Stimulated activated CD8-positive, alpha-beta memory T cell treated with anti-CD3 and anti-CD28 coated beads, Interleukin-12 subunit alpha, Interleukin-12 subunit beta, amount 100 ng/mL, for 4 hours (primary cell): Measurements from ENCODE around the gene PXMP2.
"Not testable (repeated sequence)": the region's sequence is repeated elsewhere in the genome, so short reads cannot be mapped to it uniquely, and the experiment has no call there.

ENCODE experiments used
- DNase-seq: peaks from one replicate; pipeline ENCODE4 v3.0.0-alpha.2; 2020; ENCODE audit warnings: low read depth

PXMP2 gene

GRCh38 chr12:132723764-132724140, 36.4 kb downstream of the PXMP2 start:
- no peak for DNase-seq

- DNase-seq: no peak
Observed at GRCh38 chr12:132724506-132725241, 37.3 kb downstream of the PXMP2 start.

DNA sequence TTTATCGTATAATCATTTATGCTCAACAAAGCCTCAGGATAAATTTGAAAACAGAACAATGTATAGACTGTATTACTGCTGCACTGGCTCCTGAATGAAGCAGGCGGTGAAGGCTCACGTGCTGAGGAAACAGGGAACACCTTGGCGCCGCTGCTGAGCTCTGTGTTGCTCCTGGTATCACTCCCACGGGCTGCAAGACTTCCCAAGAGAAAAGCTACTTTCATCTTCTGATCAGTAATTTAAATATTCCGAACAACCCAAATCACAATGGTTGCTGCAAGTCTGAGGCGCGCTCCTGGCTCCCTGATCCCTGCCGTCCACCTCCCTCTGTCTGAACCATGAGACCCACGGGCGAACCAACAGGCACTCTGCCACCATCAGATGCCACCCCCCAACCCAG, 39.0 kb downstream of the PXMP2 start:
- no peak for DNase-seq

- no peak for DNase-seq
Observed at GRCh38 chr12:132727091-132727794, 39.9 kb downstream of the PXMP2 start.

GRCh38 chr12:132728502-132728901, 41.1 kb downstream of the PXMP2 start:
- no peak for DNase-seq

DNA sequence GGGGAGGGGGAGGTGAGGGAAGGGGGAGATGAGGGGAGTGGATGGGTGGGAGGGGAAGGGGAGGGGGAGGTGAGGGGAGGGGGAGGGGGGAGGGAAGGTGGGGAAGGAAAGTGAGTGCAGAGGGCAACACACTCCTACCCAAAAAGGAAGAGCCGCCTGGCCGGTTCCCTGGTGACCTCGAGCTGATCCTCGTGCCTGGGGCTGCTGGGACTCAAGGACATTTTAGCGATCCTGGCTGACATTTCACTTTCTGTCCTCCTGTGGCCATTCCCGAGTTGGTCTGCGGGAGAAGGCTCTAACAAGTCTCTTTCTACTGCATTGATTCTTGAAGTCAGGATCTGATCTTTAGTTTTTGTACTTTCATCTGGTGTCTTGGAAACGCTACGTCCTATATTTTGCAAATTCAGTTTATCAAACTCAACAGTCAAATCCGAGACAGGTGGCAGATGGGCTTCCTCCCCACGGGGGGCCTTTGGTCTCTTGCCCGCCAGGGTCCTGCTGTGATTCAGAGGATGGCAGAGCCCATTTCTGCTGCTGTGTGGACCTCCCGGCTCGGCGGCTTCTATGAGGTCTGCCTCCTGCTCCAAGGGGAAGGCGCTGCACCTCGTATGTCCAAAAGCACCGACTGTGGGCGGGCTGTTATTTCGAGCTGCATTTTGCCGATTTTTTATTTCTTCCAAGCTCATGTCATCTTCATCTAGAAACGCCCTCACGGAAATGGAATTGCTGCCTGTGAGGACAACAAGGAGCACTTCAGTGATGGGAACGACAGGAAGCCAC, 42.3 kb downstream of the PXMP2 start:
- no peak for DNase-seq

- no peak for DNase-seq
Observed at GRCh38 chr12:132730353-132730752, 43.0 kb downstream of the PXMP2 start.

DNA sequence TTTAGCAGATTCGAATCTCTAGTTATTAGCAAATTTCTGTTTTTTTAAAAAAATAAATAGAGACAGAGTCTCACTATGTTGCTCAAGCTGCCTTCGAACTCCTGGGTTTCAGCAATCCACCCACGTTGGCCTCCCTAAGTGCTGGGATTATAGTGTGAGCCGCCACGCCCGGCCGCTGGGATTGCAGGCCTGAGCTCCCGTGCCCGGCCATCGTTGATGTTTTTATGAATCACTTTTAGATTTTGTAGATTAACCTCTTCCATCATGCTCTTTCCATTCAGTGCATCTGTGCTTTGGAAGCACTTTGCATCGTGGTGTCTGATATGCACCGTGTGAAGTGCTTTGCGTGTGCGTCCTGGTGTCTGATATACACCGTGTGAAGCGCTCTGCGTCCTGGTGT, 44.2 kb downstream of the PXMP2 start:
- no peak for DNase-seq

DNA sequence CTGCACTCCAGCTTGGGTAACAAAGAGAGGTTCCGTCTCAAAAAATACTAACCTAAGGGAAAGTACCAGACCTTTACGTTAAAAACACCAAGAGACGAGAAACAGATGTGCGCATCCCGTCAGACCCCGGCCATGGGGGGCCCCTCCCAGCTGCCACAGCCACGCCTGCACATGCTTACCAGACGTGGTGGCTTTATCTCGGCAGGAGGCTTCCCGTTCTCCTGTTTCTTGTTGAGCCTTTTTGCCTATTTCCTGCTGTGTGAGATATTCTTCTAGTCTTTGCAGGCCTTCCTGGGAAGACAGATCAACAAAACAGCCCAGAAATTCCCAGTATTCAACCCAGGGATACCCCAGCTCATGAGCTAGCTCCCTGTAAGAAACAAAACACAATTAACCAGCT, 46.8 kb downstream of the PXMP2 start:
- no peak for DNase-seq

GRCh38 chr12:132735496-132735895, 48.1 kb downstream of the PXMP2 start:
- no peak for DNase-seq

GRCh38 chr12:132736378-132736777, 49.0 kb downstream of the PXMP2 start:
- no peak for DNase-seq

GRCh38 chr12:132736913-132737312, 49.5 kb downstream of the PXMP2 start:
- DNase-seq: no peak

DNA sequence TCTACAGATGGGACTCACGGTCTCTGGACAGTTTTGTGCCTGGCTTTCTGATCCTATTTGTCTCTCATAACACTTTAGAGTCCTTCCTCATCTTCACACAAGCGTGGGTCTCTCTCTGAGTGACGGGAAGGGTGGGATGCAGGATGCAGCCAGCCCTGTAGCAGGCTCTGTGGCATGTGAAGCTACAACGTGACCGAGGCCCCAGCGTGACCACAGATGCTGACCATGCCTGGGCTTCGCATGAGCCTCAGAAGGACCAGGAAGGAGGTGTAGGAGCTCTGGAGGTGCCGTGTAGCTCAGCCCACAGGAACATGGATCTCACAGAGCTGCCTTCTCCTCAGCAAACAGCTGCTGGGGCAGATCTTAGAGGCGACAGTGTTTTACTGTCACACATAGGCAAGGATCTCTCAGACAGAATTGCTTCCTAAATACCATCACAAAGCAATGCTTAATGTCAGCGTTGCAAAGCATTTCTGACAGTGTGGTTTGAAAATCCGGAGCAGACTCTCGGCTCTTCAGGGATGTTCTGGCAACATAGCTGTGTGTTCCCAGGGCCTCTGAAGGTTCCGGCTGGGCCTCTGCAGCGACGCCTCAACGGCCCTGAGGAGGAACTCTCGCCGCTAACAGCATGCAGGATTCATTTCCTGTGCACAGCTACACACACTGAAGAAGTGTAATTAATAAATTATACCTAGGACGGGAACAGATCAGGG, 52.4 kb downstream of the PXMP2 start:
- DNase-seq: no peak

GRCh38 chr12:132740313-132740646, 52.9 kb downstream of the PXMP2 start:
- DNase-seq: no peak

DNA sequence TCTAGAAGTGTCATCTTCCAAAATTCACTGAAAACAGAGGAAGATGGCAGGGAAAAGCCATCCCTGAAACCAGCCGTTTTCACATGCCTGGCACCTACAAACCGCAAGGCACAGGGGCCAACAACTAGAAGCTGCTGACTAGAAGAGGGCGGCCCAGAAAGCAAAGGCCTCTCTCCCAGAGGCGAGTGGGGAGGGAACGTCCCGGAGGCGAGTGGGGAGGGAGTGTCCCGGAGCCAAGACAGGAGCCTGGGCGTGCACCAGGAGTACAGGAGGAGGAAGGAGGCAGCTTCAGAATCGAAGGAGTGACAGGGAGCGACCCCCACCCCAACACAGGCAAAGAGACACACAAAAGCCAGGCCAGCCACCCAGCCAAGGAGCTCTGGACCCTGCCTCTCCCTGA, 53.3 kb downstream of the PXMP2 start:
- no peak for DNase-seq

- no peak for DNase-seq
Observed at GRCh38 chr12:132741620-132742019, 54.2 kb downstream of the PXMP2 start.

DNA sequence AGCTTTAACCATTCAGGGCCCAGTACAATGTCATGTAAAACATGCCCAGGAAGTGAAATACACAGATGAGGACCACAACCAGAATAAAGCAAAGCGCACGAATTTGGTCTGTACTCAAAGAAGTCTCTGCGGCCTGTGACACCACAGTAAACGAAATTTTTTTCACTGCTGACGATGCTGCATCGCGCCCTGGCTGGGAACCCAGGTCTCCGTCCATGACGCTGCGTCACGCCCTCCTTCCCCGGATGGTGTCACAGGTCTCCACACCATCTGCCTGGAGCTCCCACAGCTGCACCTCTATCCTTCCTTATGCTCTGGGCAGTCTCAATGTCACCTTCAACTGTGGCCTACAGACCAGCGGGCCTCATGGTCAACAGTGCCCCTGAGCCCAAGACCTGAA, 56.4 kb downstream of the PXMP2 start:
- DNase-seq: no peak

GRCh38 chr12:132746613-132747012, 59.2 kb downstream of the PXMP2 start:
- DNase-seq: no peak

DNA sequence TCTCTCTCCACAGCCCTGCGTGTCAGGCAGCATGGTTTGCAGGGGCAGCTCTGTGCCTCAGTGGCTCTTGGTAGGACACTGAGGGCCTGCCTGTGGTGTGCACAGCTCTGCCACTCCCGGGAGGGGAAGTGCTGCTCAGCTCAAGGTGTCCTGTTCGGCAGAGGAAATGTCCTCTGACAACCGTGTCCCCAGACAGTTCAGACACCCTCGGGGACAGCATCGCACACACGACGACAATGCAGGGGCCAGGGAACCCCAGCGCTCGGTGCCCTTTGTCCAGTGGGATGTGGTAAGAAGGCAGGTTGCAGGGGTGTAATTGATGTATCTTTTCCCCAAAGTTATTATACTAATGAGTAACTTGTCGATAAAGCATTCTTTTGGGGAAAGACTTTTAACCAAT, 60.0 kb downstream of the PXMP2 start:
- no peak for DNase-seq

DNA sequence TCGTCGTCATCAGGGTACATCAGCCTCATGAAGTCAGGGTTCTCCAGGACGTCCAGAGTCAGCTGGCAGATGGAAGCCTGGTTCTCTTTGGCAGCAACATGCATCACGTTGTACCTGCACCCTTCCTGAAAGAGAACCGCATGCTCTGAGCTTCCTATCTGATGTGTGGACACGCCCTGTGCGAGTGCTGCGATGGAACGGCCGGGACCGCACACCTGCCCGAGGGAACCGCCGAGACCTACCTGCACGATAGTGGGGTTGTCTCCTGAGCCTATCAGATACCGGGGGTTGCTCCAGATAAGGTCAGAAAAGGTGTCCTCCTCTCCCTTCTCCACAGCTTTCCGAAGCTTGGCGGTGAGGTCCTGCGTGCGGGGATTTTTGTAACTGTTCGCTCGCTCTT, 60.5 kb downstream of the PXMP2 start:
- DNase-seq: no peak

- DNase-seq: no peak
Observed at GRCh38 chr12:132748319-132748718, 60.9 kb downstream of the PXMP2 start.

GRCh38 chr12:132753670-132754069, 66.3 kb downstream of the PXMP2 start:
- DNase-seq: not testable (repeated sequence)
